Activated CD4-positive, CD25-positive, alpha-beta regulatory T cell treated with anti-CD3 and anti-CD28 coated beads, Interleukin-2, amount 50 U/mL, for 16 hours (primary cell): ENCODE results near the gene RETREG1.

Source experiments
- DNase-seq: peaks from one replicate; pipeline ENCODE4 v3.0.0-alpha.2; 2020; ENCODE audit warnings: low read depth, low spot score

Gene RETREG1

DNA sequence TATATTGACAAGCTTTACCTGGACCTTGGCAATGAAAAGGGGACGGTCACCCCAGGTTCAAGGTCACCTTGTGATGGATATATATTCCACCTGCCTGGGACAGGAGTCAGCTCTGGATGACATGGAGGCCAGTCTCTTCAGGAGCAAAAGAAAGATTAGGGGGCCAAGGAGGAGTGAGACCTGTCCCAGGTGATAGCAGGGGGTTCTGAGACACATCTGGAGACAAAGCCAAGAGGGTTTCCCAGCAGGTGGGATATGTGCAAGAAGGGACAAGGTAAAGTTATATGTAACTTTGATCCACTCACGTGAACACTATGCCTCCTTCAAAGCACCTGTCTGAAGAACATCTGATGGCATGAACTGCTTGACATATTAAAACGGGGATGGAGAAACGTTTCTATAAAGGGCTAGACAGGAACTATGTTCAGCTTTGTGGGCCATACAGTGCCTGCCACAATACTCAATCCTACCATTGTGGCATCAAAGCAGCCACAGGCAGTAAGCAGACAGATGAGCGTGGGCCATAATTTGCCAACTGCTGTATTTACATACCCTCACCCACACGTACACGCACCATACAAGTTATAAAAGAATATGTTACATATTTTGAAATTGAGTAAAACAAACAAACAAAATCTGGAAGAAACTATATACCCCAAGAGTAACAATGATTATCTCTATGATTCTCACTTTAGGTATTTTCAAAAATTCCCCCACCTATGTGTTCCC, 88.3 kb downstream of the RETREG1 start:
- no peak for DNase-seq

DNA sequence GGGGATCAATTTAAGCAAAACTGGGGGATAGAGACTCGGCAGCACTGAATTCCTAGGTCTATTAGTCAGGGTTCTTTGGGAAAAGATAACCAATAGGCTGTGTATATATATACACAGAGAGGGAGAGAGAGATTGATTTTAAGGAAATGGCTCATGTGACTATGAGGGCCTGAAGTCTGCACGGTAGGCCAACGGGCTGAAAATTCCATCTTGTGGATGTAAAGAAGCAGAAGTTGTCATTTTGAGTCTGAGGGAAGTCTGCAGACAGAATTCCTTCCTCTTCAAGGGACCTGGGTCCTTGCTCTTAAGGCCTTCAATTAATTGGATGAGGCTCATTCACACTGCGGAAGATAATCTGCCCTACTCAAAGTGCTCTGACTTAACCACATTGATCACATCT, 91.1 kb downstream of the RETREG1 start:
- DNase-seq, result no peak

DNA sequence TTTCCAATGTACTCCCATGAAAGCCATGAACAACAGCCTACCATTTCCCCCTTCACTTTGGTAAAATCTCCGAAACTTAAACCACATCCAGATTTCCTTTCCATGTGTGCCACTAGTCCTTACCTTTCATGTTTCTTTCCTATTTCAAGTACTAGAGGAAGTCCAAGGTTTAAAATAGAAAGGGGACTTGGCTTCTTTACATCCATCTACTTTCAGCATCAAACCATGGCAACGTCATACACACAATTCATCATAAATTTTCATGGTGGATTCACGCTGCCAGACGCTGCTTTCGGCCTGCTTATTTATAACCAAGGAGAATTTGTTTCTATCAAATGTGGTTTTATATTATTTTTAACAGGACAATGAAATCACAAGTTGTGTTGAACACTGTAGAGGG, 92.5 kb downstream of the RETREG1 start:
- no peak for DNase-seq

DNA sequence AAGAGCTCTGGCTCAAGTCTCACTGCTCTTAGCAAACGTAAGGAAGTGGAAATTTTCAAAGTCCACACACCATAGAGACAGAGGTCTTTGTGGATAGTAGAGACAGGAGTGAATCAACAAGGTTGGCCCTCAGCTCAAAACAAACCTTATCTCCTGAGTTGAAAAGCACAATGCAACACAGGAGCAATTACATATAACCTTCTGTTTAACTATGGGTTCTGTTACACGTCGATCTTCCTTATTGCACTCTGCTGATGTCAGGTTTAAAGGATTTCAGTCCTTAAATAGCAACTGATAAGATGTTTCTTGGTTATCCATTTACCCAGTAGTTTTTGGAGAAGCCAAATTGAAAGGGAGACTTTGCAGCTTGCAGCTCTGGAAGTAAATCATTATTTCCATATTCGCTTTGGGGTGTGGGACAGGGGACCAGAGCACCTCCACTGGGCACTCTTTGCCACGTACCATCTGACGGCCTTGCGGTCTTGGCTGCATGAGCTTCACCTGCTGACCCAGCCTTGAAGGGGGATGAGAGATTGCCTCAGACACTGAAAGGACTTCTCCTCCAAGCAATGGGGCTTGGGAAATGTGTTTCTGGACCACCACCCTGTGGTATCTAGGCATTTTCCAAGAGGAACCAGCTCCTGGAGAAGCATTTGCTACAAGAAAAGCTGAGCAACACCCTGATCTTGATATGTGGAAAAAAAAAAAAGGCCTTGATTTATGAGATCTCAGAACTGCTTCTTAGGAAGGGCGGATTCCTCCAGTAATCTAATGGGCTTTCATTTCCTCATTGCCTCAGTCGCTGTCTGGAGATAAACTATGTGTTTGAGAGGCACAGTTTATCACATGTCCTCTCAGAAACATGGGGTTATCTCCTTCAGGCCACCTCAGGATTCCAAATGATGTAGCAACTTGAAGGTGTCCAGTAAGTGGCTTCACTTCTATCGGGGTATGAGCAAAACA, 95.0 kb downstream of the RETREG1 start:
- DNase-seq, result no peak

DNA sequence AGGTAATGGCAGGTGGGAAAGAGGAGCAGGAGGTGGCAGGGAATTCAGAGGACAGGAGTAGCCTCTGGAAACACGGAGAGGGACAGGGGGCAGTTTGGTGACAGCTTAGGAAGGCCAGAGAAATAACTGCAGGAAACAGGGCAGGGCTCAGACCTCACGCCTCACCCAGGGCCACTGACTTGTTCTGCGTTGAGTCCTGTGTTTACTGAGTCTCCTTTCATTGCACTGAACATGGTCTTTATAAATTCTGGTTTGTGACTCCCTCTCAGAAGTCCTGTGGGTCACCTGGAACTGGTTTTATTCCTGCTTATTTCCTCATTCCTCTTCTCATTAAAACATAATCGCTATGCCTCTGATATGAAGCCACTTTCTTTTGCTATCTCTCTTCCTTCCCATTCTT, 96.0 kb downstream of the RETREG1 start:
- DNase-seq, result no peak

DNA sequence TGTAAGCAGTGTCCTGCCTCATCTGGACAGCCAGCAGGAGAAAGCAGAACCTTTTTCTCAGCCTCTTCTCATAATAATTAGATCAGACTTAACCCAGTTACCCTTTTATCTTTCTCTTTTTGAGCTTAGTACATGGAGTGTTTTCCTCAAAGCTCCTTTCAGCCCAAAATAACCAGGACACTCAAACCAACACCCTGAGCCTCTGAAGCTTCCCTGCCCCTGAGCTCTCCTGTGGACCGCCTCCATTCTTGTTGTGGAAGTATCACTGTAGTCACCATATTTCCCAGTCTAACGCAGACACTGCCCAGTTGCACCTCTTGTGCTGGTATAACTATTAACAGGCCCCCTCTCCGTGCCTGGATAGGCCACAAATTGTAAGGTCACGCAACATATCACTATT, 97.4 kb downstream of the RETREG1 start:
- DNase-seq, result no peak

DNA sequence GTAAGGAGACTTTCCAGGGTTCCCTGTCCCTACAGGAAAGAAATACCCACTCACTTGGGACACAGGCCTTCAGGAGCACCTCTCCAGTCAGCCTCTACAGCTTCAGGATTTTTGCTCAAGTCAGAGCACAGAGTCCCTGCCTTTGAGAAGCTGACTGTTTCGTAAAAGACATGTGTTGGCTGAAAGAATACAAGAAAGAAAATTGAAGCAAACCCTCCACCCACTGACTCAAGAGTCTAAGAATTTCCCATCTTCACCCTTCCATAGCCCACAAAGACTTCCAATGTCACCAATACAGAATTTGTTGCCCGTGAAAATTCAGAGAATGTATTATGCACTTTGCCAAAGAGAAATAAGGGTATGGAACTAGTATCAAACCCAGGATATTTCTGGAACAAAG, 98.2 kb downstream of the RETREG1 start:
- no peak for DNase-seq

DNA sequence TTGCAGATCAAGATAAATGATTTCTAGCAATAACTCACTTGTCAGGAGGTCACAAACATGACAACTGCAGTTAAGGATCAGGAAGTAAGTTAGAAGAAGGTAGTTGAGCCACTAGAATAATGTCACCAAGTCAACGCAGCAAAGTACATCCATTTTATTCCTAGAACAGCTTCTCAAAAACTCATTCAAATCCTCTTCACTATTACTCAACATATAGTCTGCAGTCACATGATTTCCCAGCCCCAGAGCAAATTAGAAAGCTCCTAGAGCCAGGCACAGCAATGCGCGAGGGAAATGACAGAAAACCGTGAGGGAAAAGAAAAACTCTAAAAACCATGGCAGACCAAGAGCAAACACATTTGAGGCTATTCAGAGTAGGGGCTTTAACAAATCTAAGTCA, 101.3 kb downstream of the RETREG1 start:
- no peak for DNase-seq

DNA sequence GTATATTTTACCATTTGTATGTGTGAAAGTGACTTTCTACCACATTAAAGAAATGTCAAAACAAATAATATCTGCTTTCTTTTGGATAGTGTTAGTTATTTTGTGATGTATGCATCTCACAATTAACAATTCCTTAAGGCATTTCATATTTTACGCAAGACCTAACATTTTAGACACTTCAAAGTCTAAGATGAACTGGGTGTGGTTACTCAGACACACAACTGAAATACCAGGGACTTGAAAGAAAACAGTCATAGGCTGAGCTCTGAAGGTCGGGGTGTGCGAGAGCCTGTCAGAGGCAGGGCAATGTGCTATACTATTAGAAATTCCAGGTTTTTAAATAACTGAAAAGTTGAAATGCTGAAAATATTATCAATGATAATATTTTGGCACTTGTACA, 106.7 kb downstream of the RETREG1 start:
- DNase-seq, result no peak

DNA sequence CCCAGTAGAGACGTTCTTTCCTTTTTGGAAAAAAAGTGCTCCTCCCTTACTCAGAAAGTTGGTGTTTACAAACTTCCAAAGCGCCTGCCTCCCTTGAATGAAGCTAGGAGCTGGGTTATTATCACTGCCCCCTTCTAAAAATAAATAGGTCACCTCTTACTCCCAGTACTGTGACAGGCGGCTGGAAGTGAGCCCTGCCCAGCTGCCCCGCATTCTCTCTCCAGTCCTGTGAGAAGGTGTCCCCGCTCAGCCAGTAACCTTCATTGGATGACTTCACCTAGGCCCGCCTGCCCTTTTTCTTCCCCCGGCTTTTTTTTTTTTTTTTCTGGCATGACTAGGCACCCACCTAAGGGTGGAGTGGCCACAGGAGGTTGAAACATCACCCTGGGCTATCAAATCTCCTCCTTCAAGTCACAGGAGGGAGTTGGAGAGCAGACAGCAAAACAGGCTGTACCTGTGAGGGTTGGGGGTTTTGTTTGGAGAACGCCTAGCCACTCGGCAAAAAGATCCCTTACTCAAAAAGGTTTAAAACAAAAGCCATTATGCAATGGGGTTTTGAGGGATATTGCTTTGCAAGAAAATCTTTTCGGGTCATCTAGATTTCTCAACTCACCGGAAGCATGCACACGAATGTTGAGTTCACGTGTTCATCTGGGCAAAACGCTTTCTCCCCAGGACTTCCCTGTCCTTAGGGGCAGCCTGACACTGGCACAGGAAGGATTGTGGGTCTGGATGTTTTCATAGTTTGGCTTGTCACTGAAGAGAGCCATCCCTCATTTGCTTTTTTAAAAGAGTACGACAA, 107.9 kb downstream of the RETREG1 start:
- no peak for DNase-seq

DNA sequence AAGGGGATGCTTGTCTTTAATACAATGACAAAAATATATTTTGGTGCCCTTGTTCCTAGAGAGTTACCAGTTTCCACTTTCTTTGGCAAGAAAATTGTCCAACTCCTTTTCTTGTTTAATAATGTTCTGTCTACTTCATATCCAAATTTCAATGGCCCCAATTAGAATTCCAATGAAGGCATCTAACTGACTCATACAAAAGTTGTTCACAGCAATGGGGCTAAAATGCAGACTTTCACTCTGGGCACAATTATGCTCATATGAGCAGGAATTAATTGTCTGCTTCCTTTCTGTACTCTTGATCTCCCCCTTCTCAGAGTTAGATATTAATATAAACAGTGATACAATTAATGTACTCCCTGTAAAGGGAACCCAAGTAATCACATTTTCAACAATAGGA, 109.1 kb downstream of the RETREG1 start:
- DNase-seq, result no peak

DNA sequence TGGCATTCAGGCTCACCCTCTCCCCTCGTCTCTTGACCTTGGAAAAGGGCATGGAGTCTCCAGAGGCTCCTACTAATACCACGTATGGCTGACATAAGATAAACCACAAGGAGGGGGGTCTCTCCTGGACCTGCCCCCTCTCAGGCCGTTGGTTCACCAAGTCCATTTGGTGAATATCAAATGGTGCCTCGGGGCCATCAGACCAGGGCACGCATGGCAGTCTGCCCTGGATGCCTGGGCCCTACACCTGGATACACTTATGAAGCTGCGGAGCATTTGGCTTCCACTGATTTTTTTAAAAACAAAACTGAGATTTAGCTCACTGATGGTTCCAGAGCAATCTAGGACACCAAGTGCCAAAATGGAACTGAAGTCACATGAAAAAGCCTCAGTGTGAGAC, 110.9 kb downstream of the RETREG1 start:
- no peak for DNase-seq

DNA sequence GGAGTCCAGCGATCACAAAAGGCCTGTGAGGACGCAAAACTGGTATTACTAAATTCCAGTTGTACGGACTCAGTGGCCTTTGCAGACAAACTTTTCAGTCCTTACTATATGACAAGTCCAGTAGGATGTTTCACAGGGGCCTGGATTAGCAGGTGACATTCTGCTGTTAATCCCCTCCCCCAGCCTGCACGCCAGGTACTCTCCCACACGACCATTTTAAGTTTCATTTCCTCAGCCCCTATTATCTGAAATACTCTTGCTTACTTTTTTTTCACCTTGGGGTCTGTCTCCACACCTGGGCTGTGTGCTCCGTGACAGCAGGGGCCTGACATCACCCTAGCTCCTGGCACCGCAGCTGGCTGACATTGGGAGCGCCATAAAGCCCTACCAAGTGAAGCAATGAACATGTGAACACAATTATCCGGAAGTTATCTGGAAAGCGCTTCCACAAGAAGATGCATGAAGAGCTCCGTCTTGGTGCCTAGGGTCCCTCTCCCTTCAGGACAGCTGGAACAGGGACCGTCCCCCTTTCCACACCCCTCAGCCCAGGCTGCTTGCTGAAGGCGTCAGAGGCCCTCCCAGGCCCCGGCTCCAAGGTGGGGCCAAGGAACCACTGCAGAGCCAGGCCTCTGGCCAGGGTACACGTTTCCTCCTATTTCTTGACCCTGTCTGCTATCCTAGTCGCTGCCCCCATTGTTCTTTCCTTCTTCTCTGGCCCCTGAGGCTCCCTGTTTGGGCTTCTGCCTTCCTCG, 111.5 kb downstream of the RETREG1 start:
- DNase-seq, result no peak

DNA sequence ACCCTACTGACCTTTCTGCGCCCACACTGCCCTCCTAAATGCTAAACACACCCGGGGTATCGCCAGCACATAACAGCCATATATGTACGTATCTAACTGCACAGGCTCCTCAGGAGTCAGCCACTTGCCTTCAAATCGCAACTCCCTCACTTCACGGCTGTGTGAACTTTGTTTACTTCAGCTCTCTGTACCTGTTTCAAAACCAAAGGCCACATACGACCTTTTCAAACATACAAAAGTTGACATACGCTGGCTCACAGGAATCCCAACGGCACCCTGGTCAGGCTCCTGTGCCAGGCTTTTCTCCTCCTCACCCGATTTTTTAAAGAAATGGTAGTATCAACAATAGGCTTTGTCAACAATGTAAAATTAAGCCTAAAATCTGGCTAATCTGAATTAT, 112.2 kb downstream of the RETREG1 start:
- DNase-seq, result no peak

DNA sequence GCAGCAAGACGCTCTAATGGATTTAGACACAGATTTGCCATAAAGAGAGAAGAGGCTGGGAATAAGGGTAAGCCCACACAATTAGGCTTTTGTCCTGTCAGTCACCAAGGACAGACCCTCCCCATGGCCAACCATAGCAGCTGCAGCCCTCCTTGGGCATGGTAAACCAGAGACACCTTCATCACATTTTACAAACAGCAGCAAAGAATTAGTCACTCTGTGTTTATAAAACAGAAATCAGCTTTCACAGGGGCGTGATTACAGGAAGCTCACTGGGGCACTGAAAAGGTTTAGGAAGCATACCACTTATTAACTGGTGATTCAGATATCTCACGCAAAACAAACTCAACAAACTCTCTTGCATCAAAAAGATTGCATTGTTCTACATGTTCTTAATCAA, 113.9 kb downstream of the RETREG1 start:
- no peak for DNase-seq

DNA sequence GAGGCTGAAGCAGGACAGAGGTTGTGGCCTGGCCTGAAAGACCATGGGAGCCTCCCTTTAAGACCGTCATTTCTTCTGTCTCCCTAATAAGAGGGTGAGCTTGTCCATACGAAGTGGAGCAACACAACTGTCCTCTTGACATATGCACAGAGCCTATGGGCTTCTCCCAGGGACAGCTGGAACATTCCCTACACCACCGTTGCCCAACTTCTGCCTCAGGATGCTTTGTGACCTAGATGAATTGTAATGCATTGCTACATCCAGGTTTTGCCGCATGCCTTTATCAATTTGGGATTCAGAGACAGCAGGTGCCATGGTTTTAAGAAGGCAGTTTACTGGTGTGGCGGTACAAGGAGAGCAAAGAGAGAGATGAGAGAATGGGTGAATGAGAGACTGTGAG, 116.8 kb downstream of the RETREG1 start:
- DNase-seq, result no peak

DNA sequence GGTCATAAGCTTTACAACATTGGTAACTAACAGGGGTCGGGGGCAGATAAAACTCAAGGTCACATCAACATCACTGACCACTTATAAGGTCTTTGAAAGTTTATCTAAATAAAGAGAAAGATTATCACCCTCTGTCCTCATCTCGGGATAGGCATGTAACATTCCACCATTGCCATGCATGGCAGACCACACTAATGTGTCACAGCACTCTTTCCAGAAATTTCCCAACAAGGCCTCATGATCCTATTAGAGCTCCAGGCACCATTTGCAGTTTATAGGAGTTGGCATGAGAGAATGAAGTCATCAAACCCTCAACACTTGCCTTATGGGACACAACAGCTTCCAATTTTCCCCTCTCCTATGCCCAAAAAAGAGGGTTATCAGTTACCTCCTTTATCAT, 119.3 kb downstream of the RETREG1 start:
- DNase-seq, result no peak

DNA sequence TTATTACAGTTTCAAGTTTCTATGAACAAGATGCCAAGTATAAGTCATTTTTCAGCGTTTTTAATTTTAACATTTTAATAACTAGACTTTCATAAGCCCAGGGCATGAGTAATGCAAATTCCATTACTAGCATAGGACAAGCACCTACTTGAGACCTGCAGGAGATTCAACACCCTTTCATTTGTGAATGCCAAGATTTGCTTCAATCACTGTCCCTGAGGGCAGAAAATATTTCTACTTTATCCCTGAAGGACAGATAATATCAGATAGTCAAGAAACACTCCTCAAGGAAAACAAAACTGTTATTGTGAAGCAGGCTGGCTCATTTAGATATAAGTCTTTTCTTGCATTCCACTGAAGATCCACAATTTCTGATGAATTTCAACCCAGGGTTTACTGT, 123.5 kb downstream of the RETREG1 start:
- DNase-seq, result no peak

DNA sequence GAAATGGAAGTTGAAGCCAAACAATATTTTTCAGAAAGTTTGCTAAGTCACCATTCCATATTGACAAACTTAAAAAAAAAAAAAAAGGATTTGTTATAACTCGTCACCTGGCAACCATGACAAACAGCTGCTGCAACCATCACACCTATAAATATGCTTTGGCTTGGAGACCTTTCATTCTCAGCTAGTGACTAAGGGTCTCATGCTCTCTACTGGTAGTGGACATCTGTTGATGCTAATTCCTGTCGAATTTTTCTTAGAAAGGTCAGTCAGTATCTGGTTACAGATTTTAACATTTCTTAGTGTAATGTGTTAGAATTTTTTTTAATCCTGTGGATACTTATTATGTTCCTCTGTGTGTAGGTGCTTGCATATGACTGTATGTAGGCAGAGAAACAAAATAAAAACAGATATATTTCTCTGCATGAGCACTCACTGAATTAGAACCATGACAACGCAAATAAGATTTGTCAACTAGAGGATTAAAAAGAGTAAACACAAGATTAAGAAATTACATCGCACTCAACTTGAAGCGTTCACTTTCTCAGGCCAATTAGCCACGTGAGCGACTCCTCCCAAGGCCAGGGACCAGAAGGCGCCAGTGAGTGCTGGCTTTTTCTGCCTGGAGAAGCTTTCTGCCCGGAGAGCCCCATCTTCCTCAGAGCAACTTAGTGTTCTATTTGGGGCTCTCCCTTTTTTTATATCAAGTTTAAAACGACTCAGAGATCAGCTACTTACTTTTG, 124.2 kb downstream of the RETREG1 start:
- no peak for DNase-seq

DNA sequence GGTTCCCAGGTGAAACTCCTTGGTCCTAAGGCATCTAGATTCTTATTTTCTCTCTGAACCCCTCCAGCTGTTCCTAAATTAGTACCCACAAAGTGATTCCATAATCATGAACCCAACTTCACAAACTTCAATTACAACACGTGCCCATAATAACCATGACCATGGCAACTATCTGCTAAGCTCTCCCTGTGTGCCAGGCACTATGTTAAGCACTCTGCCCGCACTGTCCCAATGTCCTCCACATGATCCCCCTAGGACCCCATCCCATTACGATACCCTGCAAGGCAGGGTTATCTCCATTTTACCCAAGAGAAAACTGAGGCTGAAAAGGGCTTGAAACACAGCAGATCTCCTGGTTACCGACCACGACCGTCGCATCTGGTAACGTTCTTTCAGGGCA, 125.9 kb downstream of the RETREG1 start:
- DNase-seq, result no peak

DNA sequence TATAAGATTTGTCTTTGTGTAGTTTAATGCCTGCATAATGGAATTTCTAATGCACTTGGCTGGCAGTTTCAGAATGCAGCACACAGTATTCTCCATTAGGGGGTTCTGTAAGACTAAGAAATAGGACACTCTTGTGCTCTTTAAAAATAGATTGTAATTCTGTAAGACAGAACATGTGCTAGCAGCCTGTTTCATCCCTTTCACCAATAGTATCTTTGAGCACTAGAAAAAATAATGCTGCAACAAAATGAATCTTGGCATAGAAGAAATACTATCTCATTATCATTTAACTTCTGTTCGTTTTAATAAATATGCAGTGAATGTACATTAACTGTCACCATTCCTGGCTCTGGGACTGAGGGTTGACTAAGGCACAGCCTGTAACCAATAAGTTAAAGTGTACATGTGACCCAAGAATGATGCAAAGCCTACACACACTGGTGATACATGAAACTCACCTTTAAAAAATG, 127.4 kb downstream of the RETREG1 start:
- no peak for DNase-seq
